Measurements from ENCODE around the gene RDM1. TPM values are rescaled to one million over a fixed set of nuclear protein-coding genes. Genes with fewer than 3 reads are reported as not detected.
A peak's percentile ranks its signal among the peaks of the same experiment; 100 is the strongest.

RDM1 gene
- total RNA-seq, 1 donor from 2014 or later = 0.47 TPM

- no peak for DNase-seq (ENCODE audit: extremely low read depth, low read depth, low spot score)
These were observed 5.5 kb upstream of the RDM1 start for GRCh38 chr17:35936063-35936462.

- no peak for DNase-seq (ENCODE audit: extremely low read depth, low read depth, low spot score)
These were observed 4.2 kb upstream of the RDM1 start for GRCh38 chr17:35934760-35935159.

- DNase-seq (ENCODE audit: extremely low read depth, low read depth, low spot score) = no peak
These were observed 2.0 kb upstream of the RDM1 start for GRCh38 chr17:35932586-35932985.

- DNase-seq (ENCODE audit: extremely low read depth, low read depth, low spot score) = no peak
These were observed 1.3 kb upstream of the RDM1 start for GRCh38 chr17:35931794-35932425.

GRCh38 chr17:35927714-35928113 is 2.9 kb downstream of the RDM1 start:
- DNase-seq (ENCODE audit: extremely low read depth, low read depth, low spot score) = no peak

- no peak for DNase-seq (ENCODE audit: extremely low read depth, low read depth, low spot score)
These were observed 6.9 kb downstream of the RDM1 start for GRCh38 chr17:35923609-35924114.

- DNase-seq (ENCODE audit: extremely low read depth, low read depth, low spot score) = no peak
These were observed 10.3 kb downstream of the RDM1 start for GRCh38 chr17:35920229-35920628.

GRCh38 chr17:35918665-35919064 is 11.9 kb downstream of the RDM1 start:
- peak; percentile 44 for DNase-seq (ENCODE audit: extremely low read depth, low read depth, low spot score)

- no peak for DNase-seq (ENCODE audit: extremely low read depth, low read depth, low spot score)
These were observed 12.9 kb downstream of the RDM1 start for GRCh38 chr17:35917519-35918213.

GRCh38 chr17:35915153-35915964 is 15.2 kb downstream of the RDM1 start:
- no peak for DNase-seq (ENCODE audit: extremely low read depth, low read depth, low spot score)

GRCh38 chr17:35914354-35914753 is 16.2 kb downstream of the RDM1 start:
- DNase-seq (ENCODE audit: extremely low read depth, low read depth, low spot score) = no peak

- DNase-seq (ENCODE audit: extremely low read depth, low read depth, low spot score) = no peak
These were observed 17.0 kb downstream of the RDM1 start for GRCh38 chr17:35913609-35914008.

GRCh38 chr17:35912942-35913341 is 17.6 kb downstream of the RDM1 start:
- no peak for DNase-seq (ENCODE audit: extremely low read depth, low read depth, low spot score)

GRCh38 chr17:35912339-35912912 is 18.1 kb downstream of the RDM1 start:
- DNase-seq (ENCODE audit: extremely low read depth, low read depth, low spot score) = no peak

GRCh38 chr17:35909408-35909807 is 21.2 kb downstream of the RDM1 start:
- no peak for DNase-seq (ENCODE audit: extremely low read depth, low read depth, low spot score)

- no peak for DNase-seq (ENCODE audit: extremely low read depth, low read depth, low spot score)
These were observed 22.9 kb downstream of the RDM1 start for GRCh38 chr17:35907691-35908090.

GRCh38 chr17:35906926-35907637 is 23.5 kb downstream of the RDM1 start:
- DNase-seq (ENCODE audit: extremely low read depth, low read depth, low spot score) = no peak

- no peak for DNase-seq (ENCODE audit: extremely low read depth, low read depth, low spot score)
These were observed 24.2 kb downstream of the RDM1 start for GRCh38 chr17:35906191-35906925.

- no peak for DNase-seq (ENCODE audit: extremely low read depth, low read depth, low spot score)
These were observed 27.1 kb downstream of the RDM1 start for GRCh38 chr17:35903451-35903850.

GRCh38 chr17:35901631-35902175 is 28.9 kb downstream of the RDM1 start:
- DNase-seq (ENCODE audit: extremely low read depth, low read depth, low spot score) = no peak

Measured in glomerular endothelial cell (primary cell).